IMR-90 (cell line): Measurements from ENCODE around the gene CMTR1. TPM values are rescaled to one million over a fixed set of nuclear protein-coding genes. Genes with fewer than 3 reads are reported as not detected.

Experiments
- ATAC-seq: fragments of 200-7000 bp; cut with Tn5 transposase; 2 replicates; pipeline ENCODE4 v1.9.1; 2020; ENCODE audit warnings: low read depth, mild to moderate bottlenecking, moderate library complexity
- BruUV-seq: library from RNA; stranded (reverse); fragments of 400-500 nt; replicated peaks from 2 replicates; lab custom pipeline; 2021; lab: Mats Ljungman, UMichigan
- CTCF ChIA-PET: fragments of 300-600 bp; formaldehyde crosslinking; extraction: SDS; loops from one replicate; lab custom pipeline; 2021; ENCODE audit warnings: antibody characterized with exemption; lab: Yijun Ruan, JAX
- POLR2A ChIA-PET: fragments of 300-600 bp; sonication (Branson Sonifier 250); formaldehyde crosslinking; loops from one replicate; lab custom pipeline; 2022; ENCODE audit warnings: antibody characterized with exemption; ENCODE audit not compliant: unreplicated experiment; lab: Charles Lee
- DNase-seq: peaks from one replicate; pipeline ENCODE4 v3.0.0; 2013
- H2AFZ ChIP-seq: replicated peaks from 2 replicates; pipeline ENCODE3; 2013; ENCODE audit warnings: low read length, mild to moderate bottlenecking; ENCODE audit not compliant: poor library complexity
- H2AK5ac ChIP-seq: 2 replicates; pipeline ENCODE4 v1.6.1; 2013; ENCODE audit warnings: low read depth, low read length, inconsistent platforms
- H2AK9ac ChIP-seq: replicated peaks from 2 replicates; pipeline ENCODE3; 2013; ENCODE audit warnings: mild to moderate bottlenecking, low read depth, low read length, moderate library complexity; ENCODE audit not compliant: poor library complexity
- H2BK120ac ChIP-seq: 2 replicates; pipeline ENCODE4 v1.6.1; 2013; ENCODE audit warnings: low read depth, low read length, inconsistent platforms
- H2BK15ac ChIP-seq: 3 replicates; pipeline ENCODE4 v1.6.1; 2013; ENCODE audit warnings: low read depth, low read length, inconsistent platforms
- H2BK20ac ChIP-seq: 2 replicates; pipeline ENCODE4 v1.6.1; 2013; ENCODE audit warnings: low read depth, mild to moderate bottlenecking, inconsistent platforms, low read length, moderate library complexity
- H2BK5ac ChIP-seq: 2 replicates; pipeline ENCODE4 v1.6.1; 2013; ENCODE audit warnings: mild to moderate bottlenecking, low read depth, low read length, inconsistent platforms; ENCODE audit not compliant: poor library complexity, severe bottlenecking
- H3K14ac ChIP-seq: replicated peaks from 2 replicates; pipeline ENCODE4 v1.6.1; 2013; ENCODE audit warnings: low read depth, low read length, inconsistent platforms
- H3K18ac ChIP-seq: 2 replicates; pipeline ENCODE4 v1.6.1; 2013; ENCODE audit warnings: low read depth, low read length, control low read depth
- H3K23ac ChIP-seq: 2 replicates; pipeline ENCODE4 v1.6.1; 2013; ENCODE audit warnings: low read depth, low read length, inconsistent platforms
- H3K27ac ChIP-seq: 2 replicates; pipeline ENCODE4 v1.5.1; 2013; ENCODE audit warnings: mild to moderate bottlenecking, control low read depth, low read length; ENCODE audit not compliant: insufficient read depth
- H3K27me3 ChIP-seq: 2 replicates; pipeline ENCODE4 v1.6.1; 2013; ENCODE audit warnings: low read length; ENCODE audit not compliant: control insufficient read depth, insufficient read depth
- H3K36me3 ChIP-seq: 2 replicates; pipeline ENCODE4 v1.6.1; 2013; ENCODE audit warnings: low read length, mixed read lengths; ENCODE audit not compliant: control insufficient read depth, insufficient read depth
- H3K4ac ChIP-seq: 2 replicates; pipeline ENCODE4 v1.6.1; 2013; ENCODE audit warnings: low read depth, low read length, inconsistent platforms
- H3K4me1 ChIP-seq: 2 replicates; pipeline ENCODE4 v1.6.1; 2013; ENCODE audit warnings: low read length, mixed read lengths; ENCODE audit not compliant: control insufficient read depth, insufficient read depth
- H3K4me2 ChIP-seq: 2 replicates; pipeline ENCODE4 v1.6.1; 2013; ENCODE audit warnings: low read depth, mild to moderate bottlenecking, control low read depth, low read length, moderate library complexity
- H3K4me3 ChIP-seq: 2 replicates; pipeline ENCODE4 v1.5.1; 2013; ENCODE audit warnings: low read depth, mild to moderate bottlenecking, control low read depth, low read length, moderate library complexity; ENCODE audit not compliant: insufficient read depth
- H3K56ac ChIP-seq: 2 replicates; pipeline ENCODE4 v1.6.1; 2013; ENCODE audit warnings: low read length, inconsistent platforms; ENCODE audit not compliant: insufficient read depth; ENCODE audit errors: extremely low read depth
- H3K79me1 ChIP-seq, 2 experiments: 2 replicates each; pipeline ENCODE4 v1.6.1; 2013; ENCODE audit warnings: low read length in 2 of 2, inconsistent platforms in 1 of 2, low read depth in 1 of 2
- H3K9ac ChIP-seq: 2 replicates; pipeline ENCODE4 v1.6.1; 2013; ENCODE audit warnings: low read depth, low read length, control low read depth
- H3K9me1 ChIP-seq: 2 replicates; pipeline ENCODE4 v1.6.1; 2013; ENCODE audit warnings: low read length, inconsistent platforms; ENCODE audit not compliant: insufficient read depth
- H3K9me3 ChIP-seq: 2 replicates; pipeline ENCODE4 v1.6.1; 2013; ENCODE audit warnings: low read length; ENCODE audit not compliant: control insufficient read depth, insufficient read depth
- H4K20me1 ChIP-seq: 2 replicates; pipeline ENCODE4 v1.6.1; 2013; ENCODE audit warnings: low read length, inconsistent platforms; ENCODE audit not compliant: insufficient read depth
- H4K5ac ChIP-seq: 2 replicates; pipeline ENCODE4 v1.6.1; 2013; ENCODE audit warnings: mild to moderate bottlenecking, low read depth, low read length, control low read depth
- H4K8ac ChIP-seq, 2 experiments: 2 replicates each; pipeline ENCODE4 v1.6.1; 2013; ENCODE audit warnings: low read depth in 2 of 2, low read length in 2 of 2, control low read depth in 1 of 2, inconsistent platforms in 1 of 2
- H4K91ac ChIP-seq: 2 replicates; pipeline ENCODE4 v1.6.1; 2013; ENCODE audit warnings: low read depth, low read length, inconsistent platforms; ENCODE audit not compliant: insufficient read depth
- CEBPB ChIP-seq: IDR thresholded peaks from 2 replicates; pipeline ENCODE4 v1.6.1; 2012; ENCODE audit warnings: low read depth, low read length, improper control_type of control experiment
- WGBS, 2 experiments: methylation state at CpG; one replicate each; pipeline versions ENCODE4 v1.1.5 to v1.1.7; 2013; ENCODE audit warnings: missing lambda C conversion rate in 2 of 2; ENCODE audit not compliant: insufficient read length in 1 of 2; ENCODE audit errors: extremely low coverage in 2 of 2; 5-methylcytosine and 5-hydroxymethylcytosine counted together
- dilution Hi-C: fragments of 300-500 bp; cut with HindIII; formaldehyde crosslinking; loops from one replicate; pipeline ENCODE4 v1.14.3; 2018; ENCODE audit warnings: low sequenced_read_pairs; ENCODE audit not compliant: unreplicated experiment
- in situ Hi-C: fragments of 300-500 bp; cut with MboI; formaldehyde crosslinking; loops from 3 replicates; pipeline ENCODE4 v1.14.3; 2019; ENCODE audit warnings: low sequenced_read_pairs, inconsistent platforms, mixed read lengths
- intact Hi-C: fragments of 100-400 bp; cut with micrococcal nuclease; formaldehyde crosslinking; loops from 2 replicates; pipeline ENCODE4 v1.10.0; 2022
- polyA plus RNA-seq, 3 experiments: library from polyadenylated mRNA; depleted of rRNA; stranded (reverse); fragments of >200 nt; gene quantifications; 2 replicates each; pipeline ENCODE4 v1.2.3, GENCODE V29; 2012; ENCODE audit warnings: low replicate concordance in 1 of 3
- total RNA-seq: library from RNA; depleted of rRNA; stranded (reverse); fragments of >200 nt; gene quantifications from 2 replicates; pipeline ENCODE4 v1.2.3, GENCODE V29; 2012

The CMTR1 gene
- total and polyA plus RNA-seq, 2 of the 4 experiments (the other 2 are of a cell fraction): 22.6 to 30.1 TPM

DNA sequence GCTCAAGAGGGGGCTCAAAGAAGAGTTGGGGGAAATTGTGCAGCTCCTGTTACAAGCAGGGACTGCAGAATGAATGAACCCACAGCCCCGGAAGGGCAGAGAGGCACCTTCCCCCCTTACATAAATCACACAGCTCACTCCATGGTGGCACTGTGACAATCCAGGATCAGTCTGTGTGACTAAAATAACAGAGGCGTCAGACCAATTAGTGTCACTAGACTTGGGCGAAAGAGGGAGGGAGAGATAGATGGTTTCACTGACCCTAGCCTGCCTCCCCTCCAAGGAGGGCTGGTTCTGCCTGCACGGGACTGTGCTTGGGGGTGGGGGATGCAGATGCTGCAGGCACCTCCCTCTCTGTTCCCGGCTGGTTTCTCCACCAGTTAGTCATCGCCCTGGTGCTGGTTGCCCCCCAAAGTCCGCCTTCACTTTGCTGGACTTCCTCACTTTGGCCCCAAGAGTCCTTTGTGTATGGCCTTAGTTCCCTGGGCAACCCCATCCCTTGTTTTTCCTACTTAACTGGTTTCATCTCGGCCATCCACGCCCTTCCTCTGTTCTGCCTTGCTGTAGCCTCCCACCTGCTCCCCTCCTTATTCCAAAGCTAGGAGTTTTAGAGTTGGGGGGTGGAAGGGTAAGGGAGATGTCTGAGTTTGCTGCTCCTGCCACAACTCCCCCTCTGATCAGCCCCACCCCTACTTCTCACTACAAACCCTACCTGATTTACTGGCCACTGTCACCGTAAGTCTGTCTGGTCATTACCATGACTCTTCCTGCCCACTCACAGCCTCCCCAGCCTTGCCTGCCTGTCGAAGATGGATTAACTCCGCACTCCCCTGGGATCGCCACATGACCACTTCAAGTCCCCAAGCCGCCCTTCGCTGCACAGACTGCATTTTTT lies 48.9 kb downstream of the CMTR1 start:
- Histone ChIP-seq H4K5ac (no peak overlapping the region), H4K20me1 (peaks cover 13% of the 10 kb centered on the region), H2BK15ac (no peak overlapping the region), H3K9me1 (no peaks in the 10 kb centered on the region), H3K14ac (no peak overlapping the region), H2AK9ac (no peak overlapping the region), H2AK5ac (no peak overlapping the region), H3K4me3 (no peak overlapping the region), H3K56ac (no peak overlapping the region), H3K27ac (no peak overlapping the region), H4K91ac (no peak overlapping the region), H3K4me1 (no peaks in the 10 kb centered on the region), H3K23ac (no peak overlapping the region), H2BK5ac (no peak overlapping the region), H2AFZ (no peak overlapping the region), H4K8ac (no peak overlapping the region), H3K9ac (no peak overlapping the region), H3K9me3 (no peaks in the 10 kb centered on the region), H3K4me2 (no peak overlapping the region), H3K36me3 (peaks cover 47% of the 10 kb centered on the region), H3K79me1 (no peaks in the 10 kb centered on the region), H3K27me3 (no peaks in the 10 kb centered on the region), H2BK20ac (no peak overlapping the region), H3K18ac (no peak overlapping the region), H2BK120ac (no peak overlapping the region), H3K4ac (no peak overlapping the region)
- ATAC-seq: no peak
- in situ Hi-C loops (loop anchor here (5.0 kb wide), 1 partner anchor 210 kb away; no protein-coding TSS in a partner anchor), intact Hi-C loops (loop anchor here (5.0 kb wide), 1 partner anchor 1010 kb away; no protein-coding TSS in a partner anchor), dilution Hi-C loops (no loop called here)
- no peak for DNase-seq
- BruUV-seq: no TSS peak
- ChIA-PET CTCF (no interaction called here), POLR2A (no interaction called here)
- WGBS, 2 experiments: 70% methylated on average over 4 of the region's 15 CpGs; no CpG with 5 or more reads in 1 of the 2 experiments
- TF ChIP-seq CEBPB: no peak
